GM13976 (cell line): ENCODE data around the gene INPP5J.

Source experiments
- DNase-seq: peaks from one replicate; pipeline ENCODE4 v3.0.0; 2012; ENCODE audit warnings: low spot score
- in situ Hi-C: fragments of 300-500 bp; cut with MboI; formaldehyde crosslinking; loops from one replicate; pipeline ENCODE4 v1.12.0; 2022; ENCODE audit warnings: low sequenced_read_pairs, mixed read lengths, inconsistent platforms; ENCODE audit not compliant: unreplicated experiment
- TF ChIP-seq, protein P1 (sequence below): IDR thresholded peaks from 2 replicates; pipeline ENCODE4 v1.5.1; 2012; ENCODE audit warnings: borderline replicate concordance, mild to moderate bottlenecking; ENCODE audit not compliant: insufficient read depth; ENCODE audit errors: extremely low read depth, missing control alignments, control extremely low read depth

The INPP5J gene

DNA sequence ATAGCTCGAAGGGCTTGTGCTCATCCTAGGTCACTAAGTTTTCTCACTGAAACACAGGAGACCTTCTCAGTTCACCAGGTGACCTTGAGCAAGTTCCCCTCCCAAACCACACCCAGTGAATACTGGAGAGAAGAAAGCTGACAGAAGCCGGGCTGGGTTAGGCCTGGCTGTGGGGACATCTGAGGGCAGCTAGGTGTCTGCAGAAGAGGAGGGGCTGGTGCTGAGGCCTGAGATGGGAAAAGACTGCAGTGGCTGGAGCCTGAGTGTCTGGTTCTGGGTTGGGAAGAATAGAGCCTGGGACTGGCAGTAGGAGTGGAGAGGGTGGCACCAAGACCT, 602 bp upstream of the INPP5J start:
- TF ChIP-seq, protein P1, sequence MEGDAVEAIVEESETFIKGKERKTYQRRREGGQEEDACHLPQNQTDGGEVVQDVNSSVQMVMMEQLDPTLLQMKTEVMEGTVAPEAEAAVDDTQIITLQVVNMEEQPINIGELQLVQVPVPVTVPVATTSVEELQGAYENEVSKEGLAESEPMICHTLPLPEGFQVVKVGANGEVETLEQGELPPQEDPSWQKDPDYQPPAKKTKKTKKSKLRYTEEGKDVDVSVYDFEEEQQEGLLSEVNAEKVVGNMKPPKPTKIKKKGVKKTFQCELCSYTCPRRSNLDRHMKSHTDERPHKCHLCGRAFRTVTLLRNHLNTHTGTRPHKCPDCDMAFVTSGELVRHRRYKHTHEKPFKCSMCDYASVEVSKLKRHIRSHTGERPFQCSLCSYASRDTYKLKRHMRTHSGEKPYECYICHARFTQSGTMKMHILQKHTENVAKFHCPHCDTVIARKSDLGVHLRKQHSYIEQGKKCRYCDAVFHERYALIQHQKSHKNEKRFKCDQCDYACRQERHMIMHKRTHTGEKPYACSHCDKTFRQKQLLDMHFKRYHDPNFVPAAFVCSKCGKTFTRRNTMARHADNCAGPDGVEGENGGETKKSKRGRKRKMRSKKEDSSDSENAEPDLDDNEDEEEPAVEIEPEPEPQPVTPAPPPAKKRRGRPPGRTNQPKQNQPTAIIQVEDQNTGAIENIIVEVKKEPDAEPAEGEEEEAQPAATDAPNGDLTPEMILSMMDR, result no peak
- no peak for DNase-seq
- in situ Hi-C loops, result no loop called here

DNA sequence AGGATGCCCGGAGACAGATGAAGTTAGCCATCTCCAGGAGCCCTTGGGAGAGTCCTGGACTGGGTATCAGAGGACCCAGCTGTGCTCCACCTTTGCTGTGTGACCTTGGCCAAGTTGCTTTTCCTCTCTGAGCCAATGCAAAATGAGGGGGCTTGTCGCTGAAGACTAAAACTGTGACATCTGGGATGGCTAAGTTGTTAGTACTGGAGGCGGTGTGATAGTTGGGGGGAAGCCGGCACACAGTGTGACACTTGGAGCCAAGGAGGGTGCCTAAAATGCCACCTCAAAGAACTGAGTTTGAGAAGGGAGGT, 481 bp downstream of the INPP5J start:
- in situ Hi-C loops, result no loop called here
- no peak for DNase-seq
- TF ChIP-seq, protein P1, result no peak

DNA sequence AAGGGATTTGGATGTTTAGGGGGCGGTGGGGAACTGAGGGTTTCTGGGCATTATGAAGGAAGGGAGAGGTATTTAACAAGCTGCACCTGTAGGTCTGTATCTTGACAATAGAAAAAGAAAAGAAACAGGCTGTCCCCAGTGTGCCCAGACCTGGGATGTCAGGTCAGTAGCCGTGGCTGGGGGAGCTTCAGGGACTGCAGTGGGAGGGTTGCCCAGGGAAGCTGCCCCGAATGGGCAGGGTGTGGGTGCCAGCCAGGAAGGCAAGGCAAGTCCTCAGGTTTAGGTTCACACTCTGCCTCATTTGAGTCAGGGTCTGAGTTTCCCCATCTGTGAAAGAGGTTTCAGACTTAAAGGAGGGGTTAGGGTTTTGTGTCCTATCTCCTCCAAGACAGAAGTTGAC, 1.5 kb downstream of the INPP5J start:
- in situ Hi-C loops, result no loop called here
- TF ChIP-seq, protein P1, result no peak
- DNase-seq, result no peak

DNA sequence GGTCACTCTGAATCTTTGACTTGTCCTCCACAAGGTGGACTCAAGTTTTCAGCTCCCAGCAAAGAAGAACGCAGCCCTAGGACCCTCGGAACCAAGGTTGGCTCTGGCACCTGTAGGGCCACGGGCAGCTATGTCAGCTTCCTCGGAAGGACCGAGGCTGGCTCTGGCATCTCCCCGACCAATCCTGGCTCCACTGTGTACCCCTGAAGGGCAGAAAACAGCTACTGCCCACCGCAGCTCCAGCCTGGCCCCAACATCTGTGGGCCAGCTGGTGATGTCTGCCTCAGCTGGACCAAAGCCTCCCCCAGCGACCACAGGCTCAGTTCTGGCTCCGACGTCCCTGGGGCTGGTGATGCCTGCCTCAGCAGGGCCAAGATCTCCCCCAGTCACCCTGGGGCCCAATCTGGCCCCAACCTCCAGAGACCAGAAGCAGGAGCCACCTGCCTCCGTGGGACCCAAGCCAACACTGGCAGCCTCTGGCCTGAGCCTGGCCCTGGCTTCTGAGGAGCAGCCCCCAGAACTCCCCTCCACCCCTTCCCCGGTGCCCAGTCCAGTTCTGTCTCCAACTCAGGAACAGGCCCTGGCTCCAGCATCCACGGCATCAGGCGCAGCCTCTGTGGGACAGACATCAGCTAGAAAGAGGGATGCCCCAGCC, 2.2 kb downstream of the INPP5J start:
- in situ Hi-C loops, result no loop called here
- DNase-seq, result no peak
- TF ChIP-seq, protein P1, result no peak

DNA sequence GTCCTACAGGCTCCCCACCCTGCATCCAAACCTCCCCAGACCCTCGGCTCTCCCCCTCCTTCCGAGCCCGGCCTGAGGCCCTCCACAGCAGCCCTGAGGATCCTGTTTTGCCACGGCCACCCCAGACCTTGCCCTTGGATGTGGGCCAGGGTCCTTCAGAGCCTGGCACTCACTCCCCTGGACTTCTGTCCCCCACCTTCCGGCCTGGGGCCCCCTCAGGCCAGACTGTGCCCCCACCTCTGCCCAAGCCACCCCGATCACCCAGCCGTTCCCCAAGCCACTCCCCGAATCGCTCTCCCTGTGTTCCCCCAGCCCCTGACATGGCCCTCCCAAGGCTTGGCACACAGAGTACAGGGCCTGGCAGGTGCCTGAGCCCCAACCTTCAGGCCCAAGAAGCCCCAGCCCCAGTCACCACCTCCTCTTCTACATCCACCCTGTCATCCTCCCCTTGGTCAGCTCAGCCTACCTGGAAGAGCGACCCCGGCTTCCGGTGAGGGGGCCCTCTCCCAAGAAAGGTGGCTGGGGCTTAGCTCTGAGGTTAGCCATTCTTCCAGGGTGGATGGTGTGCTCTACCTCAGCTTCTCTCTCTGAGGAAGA, 2.9 kb downstream of the INPP5J start:
- in situ Hi-C loops, result no loop called here
- TF ChIP-seq, protein P1, result no peak
- DNase-seq, result no peak

DNA sequence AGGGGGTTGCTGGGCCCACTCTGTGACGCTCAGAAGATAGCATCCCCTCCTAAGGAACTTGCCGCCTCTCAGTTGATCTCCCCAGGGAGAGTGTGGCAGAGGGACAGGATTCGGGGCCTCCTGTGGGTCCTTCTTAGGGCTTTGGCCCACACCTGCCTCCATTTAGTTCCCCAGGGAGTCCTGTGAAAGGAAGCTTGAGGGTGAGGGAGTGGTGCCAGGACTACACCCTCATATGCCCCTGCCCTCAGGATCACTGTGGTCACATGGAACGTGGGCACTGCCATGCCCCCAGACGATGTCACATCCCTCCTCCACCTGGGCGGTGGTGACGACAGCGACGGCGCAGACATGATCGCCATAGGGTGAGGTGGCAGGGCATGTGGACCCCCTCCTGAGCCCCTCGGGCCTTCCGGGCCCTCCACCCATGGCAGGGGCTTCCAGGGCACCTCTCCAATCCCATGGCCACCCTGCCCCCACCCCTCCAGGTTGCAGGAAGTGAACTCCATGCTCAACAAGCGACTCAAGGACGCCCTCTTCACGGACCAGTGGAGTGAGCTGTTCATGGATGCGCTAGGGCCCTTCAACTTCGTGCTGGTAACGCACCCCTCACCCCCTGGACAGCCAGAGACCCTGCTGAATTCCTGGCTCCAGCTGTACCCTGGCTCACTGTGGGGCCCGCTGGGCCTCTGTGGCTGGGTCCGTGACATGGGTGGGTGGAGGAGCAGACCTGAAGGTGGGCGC, 3.5 kb downstream of the INPP5J start:
- TF ChIP-seq, protein P1, result no peak
- in situ Hi-C loops, result no loop called here
- DNase-seq, result no peak
